Fibroblast of mammary gland (primary cell): ENCODE results near the gene DLG2.

Experiments
- DNase-seq: peaks from one replicate; pipeline ENCODE4 v3.0.0-alpha.2; 2010; ENCODE audit warnings: low read depth
- H3K4me3 ChIP-seq: 2 replicates; pipeline ENCODE4 v1.5.1; 2011; ENCODE audit warnings: low read depth, mild to moderate bottlenecking, low read length, moderate library complexity; ENCODE audit not compliant: control insufficient read depth
- CTCF ChIP-seq: conservative IDR thresholded peaks from 2 replicates; pipeline ENCODE4 v1.5.1; 2011; ENCODE audit warnings: low read depth, low read length, inconsistent platforms; ENCODE audit not compliant: control insufficient read depth, insufficient read depth

Gene DLG2

GRCh38 chr11:83687787-83688186 lies 1939.4 kb downstream of the DLG2 start:
- no peak for DNase-seq
- no peak overlapping the region for H3K4me3 ChIP-seq
- TF ChIP-seq CTCF = no peak

DNA sequence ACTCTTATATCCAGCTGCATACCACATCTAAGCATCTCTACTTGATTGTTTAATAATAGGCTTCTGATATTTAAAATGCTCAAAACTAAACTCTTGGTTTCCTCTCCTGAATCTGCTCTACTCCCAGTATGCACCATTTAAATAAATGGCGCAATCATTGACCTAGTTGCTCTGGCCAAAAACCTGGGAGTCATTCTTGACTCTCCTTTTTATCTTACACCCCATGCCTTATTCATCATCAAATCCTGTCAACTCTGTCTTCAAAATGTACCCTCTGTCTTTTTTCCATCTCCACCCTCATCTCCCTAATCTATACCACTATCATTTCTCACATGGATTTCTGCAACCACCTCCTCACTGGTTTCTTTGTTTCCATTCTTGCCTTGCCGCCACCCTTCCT lies 1941.4 kb downstream of the DLG2 start:
- TF ChIP-seq CTCF = no peak
- no peak for DNase-seq
- H3K4me3 ChIP-seq = no peak overlapping the region

- DNase-seq = no peak
- no peak for TF ChIP-seq CTCF
- H3K4me3 ChIP-seq = no peak overlapping the region
Measured at GRCh38 chr11:83684071-83684470, 1943.1 kb downstream of the DLG2 start.

DNA sequence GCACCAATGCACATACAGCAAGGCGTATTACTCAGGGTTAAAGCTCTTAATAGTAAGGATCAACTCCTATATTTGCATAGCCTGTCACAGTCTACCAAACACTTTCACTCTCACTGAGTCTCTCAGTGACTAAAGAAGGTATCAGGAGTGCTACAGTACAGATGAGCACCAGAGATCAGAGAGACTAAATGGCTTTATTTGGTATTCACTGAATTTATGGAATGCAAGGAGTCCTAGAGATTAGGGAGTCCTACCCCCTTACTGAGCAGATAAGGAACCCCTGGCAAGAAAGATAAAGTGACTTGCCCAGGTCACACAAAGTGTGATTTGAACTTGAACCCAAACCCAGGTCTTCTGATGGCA lies 1944.6 kb downstream of the DLG2 start:
- TF ChIP-seq CTCF = no peak
- no peak overlapping the region for H3K4me3 ChIP-seq
- no peak for DNase-seq

DNA sequence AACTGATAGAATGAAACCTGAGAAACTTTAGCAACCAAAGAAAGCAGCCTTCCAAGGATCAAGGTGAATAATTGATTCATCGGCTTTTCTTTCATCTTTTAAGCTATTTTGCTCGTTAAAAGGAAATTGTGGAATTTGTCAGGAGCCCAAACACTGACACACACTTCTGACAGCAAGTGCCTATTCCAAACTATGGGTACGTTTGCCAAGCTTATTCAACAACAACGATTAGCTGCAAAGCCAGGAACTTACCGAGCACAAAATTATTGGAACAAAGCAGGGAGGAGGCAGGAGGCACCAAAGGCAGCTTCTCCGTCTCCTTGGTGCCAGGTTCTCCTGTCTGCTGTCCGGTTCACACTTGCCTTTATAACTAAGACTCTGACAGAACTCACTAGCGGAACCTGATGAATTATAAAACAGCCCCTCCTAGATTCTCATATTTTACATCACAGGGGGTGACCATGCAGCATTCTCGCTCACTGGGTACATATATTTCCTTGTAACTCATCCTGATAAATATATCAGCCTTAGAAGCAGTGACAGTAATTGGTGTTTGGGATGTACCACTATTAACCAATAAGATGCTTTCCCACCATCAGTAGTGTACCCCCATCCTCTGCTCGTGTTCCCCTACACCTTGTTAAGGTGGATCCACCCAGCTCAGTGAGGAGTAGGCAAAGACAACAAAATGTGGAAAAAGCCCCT lies 1945.1 kb downstream of the DLG2 start:
- no peak for TF ChIP-seq CTCF
- no peak for DNase-seq
- no peak overlapping the region for H3K4me3 ChIP-seq

DNA sequence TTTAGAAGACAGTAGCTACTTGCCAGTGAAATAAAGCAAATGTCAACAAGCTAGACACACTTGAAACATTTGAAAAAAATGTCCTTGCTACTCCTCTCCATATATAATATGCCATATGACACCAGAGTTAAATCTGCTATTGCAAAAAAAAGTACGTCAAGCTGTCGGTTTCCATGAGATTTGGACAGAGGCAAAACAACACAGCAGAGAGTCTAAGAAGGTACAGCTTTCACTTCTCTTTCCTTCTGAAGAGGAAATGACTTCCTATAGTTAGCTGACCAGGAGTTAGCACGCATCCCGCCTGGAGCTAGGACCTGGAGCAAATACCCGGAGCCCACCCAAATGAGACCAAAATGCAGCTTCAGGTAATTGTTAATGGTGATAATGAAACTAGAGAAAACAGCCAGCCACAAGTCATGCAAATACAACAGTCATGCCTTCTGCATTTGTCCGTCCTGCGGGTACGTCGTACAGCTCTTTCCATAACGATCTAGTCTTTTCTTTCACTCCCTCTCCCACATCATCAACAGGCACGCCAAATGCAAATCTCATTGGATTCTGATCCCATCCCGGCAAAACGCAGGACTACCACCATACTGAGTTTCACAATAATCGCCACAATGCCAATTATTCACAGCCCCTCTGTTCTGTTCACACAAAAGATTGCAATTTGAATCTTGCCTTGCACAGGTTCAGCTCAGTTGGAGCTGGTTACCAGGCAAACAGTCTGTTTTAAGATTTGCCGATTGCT lies 1945.9 kb downstream of the DLG2 start:
- H3K4me3 ChIP-seq = no peak overlapping the region
- DNase-seq = no peak
- no peak for TF ChIP-seq CTCF
